PC-3 (cell line): ENCODE measurements around the gene FOXO1.

Experiments used
- EZH2phosphoT487 ChIP-seq: fragments of 300-600 bp; sonication (generic); IDR thresholded peaks from 2 replicates; pipeline ENCODE4 v1.6.1; 2018; ENCODE audit warnings: mild to moderate bottlenecking, antibody characterized with exemption, low read length, borderline replicate concordance
- TF ChIP-seq, protein P1 (sequence below): fragments of 300-600 bp; sonication (generic); conservative IDR thresholded peaks from 2 replicates; pipeline ENCODE4 v1.5.1; 2017; ENCODE audit warnings: antibody characterized with exemption, low read depth, mild to moderate bottlenecking, low read length

DNA sequence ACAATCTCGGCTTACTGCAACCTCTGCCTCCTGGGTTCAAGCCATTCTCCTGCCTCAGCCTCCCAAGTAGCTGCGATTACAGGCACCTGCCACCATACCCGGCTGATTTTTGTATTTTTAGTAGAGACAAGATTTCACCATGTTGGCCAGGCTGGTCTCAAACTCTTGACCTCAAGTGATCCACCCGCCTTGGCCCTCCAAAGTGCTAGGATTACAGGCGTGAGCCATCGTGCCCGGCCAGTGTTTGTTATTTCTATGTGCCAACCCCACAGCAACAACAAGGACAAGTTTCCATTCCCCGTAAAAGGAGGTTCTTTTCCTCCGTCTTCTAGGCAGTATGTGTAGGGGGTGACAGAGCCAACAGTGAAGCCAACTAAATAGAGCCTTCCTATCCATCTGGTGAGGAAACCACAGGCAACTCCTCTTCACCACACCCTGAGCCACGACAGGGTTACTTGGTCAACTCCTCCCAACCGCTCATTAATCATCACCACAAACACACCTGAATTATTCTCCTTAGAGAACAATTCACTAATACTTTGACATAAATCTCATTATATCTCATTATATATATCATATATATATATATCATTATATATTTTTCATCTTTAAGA is 25.5 kb downstream of the FOXO1 start:
- no peak for TF ChIP-seq EZH2phosphoT487
- TF ChIP-seq, protein P1, sequence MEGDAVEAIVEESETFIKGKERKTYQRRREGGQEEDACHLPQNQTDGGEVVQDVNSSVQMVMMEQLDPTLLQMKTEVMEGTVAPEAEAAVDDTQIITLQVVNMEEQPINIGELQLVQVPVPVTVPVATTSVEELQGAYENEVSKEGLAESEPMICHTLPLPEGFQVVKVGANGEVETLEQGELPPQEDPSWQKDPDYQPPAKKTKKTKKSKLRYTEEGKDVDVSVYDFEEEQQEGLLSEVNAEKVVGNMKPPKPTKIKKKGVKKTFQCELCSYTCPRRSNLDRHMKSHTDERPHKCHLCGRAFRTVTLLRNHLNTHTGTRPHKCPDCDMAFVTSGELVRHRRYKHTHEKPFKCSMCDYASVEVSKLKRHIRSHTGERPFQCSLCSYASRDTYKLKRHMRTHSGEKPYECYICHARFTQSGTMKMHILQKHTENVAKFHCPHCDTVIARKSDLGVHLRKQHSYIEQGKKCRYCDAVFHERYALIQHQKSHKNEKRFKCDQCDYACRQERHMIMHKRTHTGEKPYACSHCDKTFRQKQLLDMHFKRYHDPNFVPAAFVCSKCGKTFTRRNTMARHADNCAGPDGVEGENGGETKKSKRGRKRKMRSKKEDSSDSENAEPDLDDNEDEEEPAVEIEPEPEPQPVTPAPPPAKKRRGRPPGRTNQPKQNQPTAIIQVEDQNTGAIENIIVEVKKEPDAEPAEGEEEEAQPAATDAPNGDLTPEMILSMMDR = no peak
